ENCODE measurements around the gene SH3BP1. TPM values are rescaled to one million over a fixed set of nuclear protein-coding genes. Genes with fewer than 3 reads are reported as not detected.

The SH3BP1 gene
- total and polyA plus RNA-seq, 2 donors (not counting 1 experiment from before 2014, with no cell fraction given) = 44.0 to 69.7 TPM

GRCh38 chr22:37675930-37676735 is 36.7 kb downstream of the SH3BP1 start:
- Histone ChIP-seq H3K36me3 (replicated peaks in 1 of 2; ENCODE audit: control extremely low read depth in 1 of 2, control insufficient read depth in 1 of 2, extremely low read depth in 1 of 2, insufficient read depth in 2 of 2, low read length in 1 of 2) (no peaks in the 10 kb centered on the region), H2AFZ (ENCODE audit: insufficient read depth, low read depth, low read length, poor library complexity, severe bottlenecking) (peak overlapping the region; percentile 82), H3K9me3 (ENCODE audit: control extremely low read depth in 1 of 3, control insufficient read depth in 2 of 3, insufficient read depth in 1 of 3, low read length in 2 of 3) (no peaks in the 10 kb centered on the region), H3K4me1 (ENCODE audit: control insufficient read depth in 2 of 2, insufficient read depth in 2 of 2, low read length in 2 of 2) (peaks cover 36 to 60% of the 10 kb centered on the region in 2 donors), H3K4me3 (ENCODE audit: control extremely low read depth in 1 of 5, extremely low read depth in 1 of 5, insufficient read depth in 1 of 5, low read depth in 2 of 5, low read length in 4 of 5) (peak overlapping the region; percentile 73 to 92 (median 81)), H3K79me2 (ENCODE audit: control insufficient read depth, insufficient read depth, low read length) (peaks cover 25% of the 10 kb centered on the region), H3K27me3 (replicated peaks in 1 of 4; ENCODE audit: control extremely low read depth in 1 of 4, control insufficient read depth in 3 of 4, insufficient read depth in 4 of 4, low read length in 3 of 4) (no peaks in the 10 kb centered on the region), H3K4me2 (replicated peaks; ENCODE audit: low read depth, low read length, poor library complexity, severe bottlenecking) (peak overlapping the region; percentile 91), H4K20me1 (ENCODE audit: control insufficient read depth, insufficient read depth, low read length, poor library complexity, severe bottlenecking) (no peaks in the 10 kb centered on the region), H3K27ac (ENCODE audit: low read length in 2 of 2) (peak overlapping the region; percentile 98), H3K9ac (ENCODE audit: low read length) (peak overlapping the region; percentile 87)
- intact Hi-C loops (cut with micrococcal nuclease) = loop anchor here (2.0 kb wide), 2 partner anchors 43 to 169 kb away; partner anchors contain the start of gene ANKRD54
- ATAC-seq (ENCODE audit: low read depth) = no peak
- TF ChIP-seq CTCF (IDR thresholded peaks at IDR 0.05) (no peak), EZH2 (IDR thresholded peaks at IDR 0.05; ENCODE audit: borderline replicate concordance, insufficient read depth, low read depth, low read length, poor library complexity, severe bottlenecking) (no peak)
- Mint-ChIP-seq H3K4me1 (peaks cover 49% of the 10 kb centered on the region), H3K4me3 (peak overlapping the region; percentile 96), H3K27ac (peak overlapping the region; percentile 97), H3K9me3 (ENCODE audit: insufficient read depth) (no peaks in the 10 kb centered on the region), H3K27me3 (no peaks in the 10 kb centered on the region)
- DNase-seq = peak; percentile 36
- ChIA-PET CTCF (interaction anchor here (0.6 to 23.0 kb wide), 7 partner anchors 5 to 168 kb away, joined by 3 to 501 read pairs (median 185); partner anchors contain the start of genes ANKRD54, GGA1, LGALS1 and NOL12), POLR2A (interaction anchor here (0.6 to 3.9 kb wide), 9 partner anchors 10 to 658 kb away, joined by 3 to 44 read pairs (median 13); partner anchors contain the start of genes GGA1 and PDXP)
- WGBS (ENCODE audit: insufficient coverage) = 13% methylated on average over 7 of the region's 17 CpGs

All from B cell (primary cell).